SK-N-SH (cell line): ENCODE measurements around the gene ZNF174. TPM values are rescaled to one million over a fixed set of nuclear protein-coding genes. Genes with fewer than 3 reads are reported as not detected.

Source experiments
- CTCF ChIA-PET: fragments of 300-600, 350-600 bp; formaldehyde crosslinking; extraction: SDS; loops from one replicate; lab custom pipeline; 2021; lab: Yijun Ruan, JAX
- POLR2A ChIA-PET: fragments of 350-600 bp; sonication (Branson Sonifier 250); formaldehyde crosslinking; extraction: SDS; loops from one replicate; lab custom pipeline; 2020; ENCODE audit warnings: antibody characterized with exemption, inconsistent platforms; lab: Yijun Ruan, JAX
- DNase-seq: peaks from one replicate; pipeline ENCODE4 v3.0.0; 2012
- H2AFZ ChIP-seq: fragments of 200-600 bp; sonication (generic); 2 replicates; pipeline ENCODE4 v1.8.1; 2016; ENCODE audit warnings: antibody characterized with exemption, mild to moderate bottlenecking, low read depth
- H3F3A ChIP-seq: fragments of 200-600 bp; sonication (generic); replicated peaks from 2 replicates; pipeline ENCODE3; 2016; ENCODE audit warnings: antibody characterized with exemption, mild to moderate bottlenecking; ENCODE audit not compliant: insufficient read depth
- H3K27ac ChIP-seq, 2 experiments: fragments of 200-500 bp in 1 of 2; fragments of 200-600 bp in 1 of 2; sonication (Bioruptor generic) in 1 of 2; sonication (generic), shearing (Covaris generic) in 1 of 2; 2 replicates each; pipeline versions ENCODE4 v1.5.1 to v1.6.1; 2014 to 2016; ENCODE audit warnings: low read depth in 2 of 2, inconsistent platforms in 1 of 2, low read length in 1 of 2, mild to moderate bottlenecking in 1 of 2, mixed read lengths in 1 of 2
- H3K27me3 ChIP-seq: fragments of 200-600 bp; sonication (generic), shearing (Covaris generic); 2 replicates; pipeline ENCODE4 v1.6.1; 2016; ENCODE audit warnings: mixed run types; ENCODE audit not compliant: insufficient read depth
- H3K36me3 ChIP-seq, 2 experiments: fragments of 200-500 bp in 1 of 2; fragments of 200-600 bp in 1 of 2; sonication (Bioruptor generic) in 1 of 2; sonication (generic) in 1 of 2; replicated peaks in 1 of 2; 2 replicates each; pipeline versions ENCODE3 to v1.5.1; 2014 to 2016; ENCODE audit warnings: low read length in 1 of 2, mild to moderate bottlenecking in 1 of 2; ENCODE audit not compliant: insufficient read depth in 2 of 2, control insufficient read depth in 1 of 2
- H3K4me1 ChIP-seq, 2 experiments: fragments of 200-500 bp in 1 of 2; fragments of 200-600 bp in 1 of 2; sonication (Bioruptor generic) in 1 of 2; sonication (generic), shearing (Covaris generic) in 1 of 2; 2 replicates each; pipeline versions ENCODE4 v1.5.1 to v1.6.1; 2014 to 2016; ENCODE audit warnings: low read depth in 1 of 2, low read length in 1 of 2, mixed run types in 1 of 2; ENCODE audit not compliant: insufficient read depth in 2 of 2, control insufficient read depth in 1 of 2
- H3K4me2 ChIP-seq: fragments of 200-600 bp; sonication (generic), shearing (Covaris generic); 2 replicates; pipeline ENCODE4 v1.6.1; 2017; ENCODE audit warnings: mixed run types
- H3K4me3 ChIP-seq, 2 experiments: fragments of 200-500 bp in 1 of 2; fragments of 200-600 bp in 1 of 2; sonication (Bioruptor generic) in 1 of 2; sonication (generic), shearing (Covaris generic) in 1 of 2; 2 replicates each; pipeline versions ENCODE4 v1.5.1 to v1.8.1; 2014 to 2016; ENCODE audit warnings: low read depth in 2 of 2, inconsistent platforms in 1 of 2, low read length in 1 of 2, mild to moderate bottlenecking in 1 of 2, mixed read lengths in 1 of 2, moderate library complexity in 1 of 2
- H3K79me2 ChIP-seq: fragments of 200-600 bp; sonication (generic); 2 replicates; pipeline ENCODE4 v1.8.1; 2017; ENCODE audit warnings: mild to moderate bottlenecking; ENCODE audit not compliant: insufficient read depth
- H3K9ac ChIP-seq: fragments of 200-600 bp; sonication (generic); 2 replicates; pipeline ENCODE4 v1.6.1; 2017; ENCODE audit warnings: mixed run types
- H3K9me2 ChIP-seq: fragments of 200-600 bp; sonication (generic); 2 replicates; pipeline ENCODE4 v1.6.1; 2017; ENCODE audit warnings: mixed run types
- H3K9me3 ChIP-seq: fragments of 200-600 bp; sonication (generic); 2 replicates; pipeline ENCODE4 v1.6.1; 2017; ENCODE audit warnings: mixed run types, mild to moderate bottlenecking, moderate library complexity
- H4K20me1 ChIP-seq: fragments of 200-600 bp; sonication (generic); 2 replicates; pipeline ENCODE4 v1.6.1; 2017; ENCODE audit warnings: mild to moderate bottlenecking, mixed run types; ENCODE audit not compliant: insufficient read depth
- CTCF ChIP-seq: fragments of 200-600 bp; sonication (generic); IDR thresholded peaks from 2 replicates; pipeline ENCODE4 v1.6.1; 2017; ENCODE audit warnings: antibody characterized with exemption, mild to moderate bottlenecking, moderate library complexity
- ELF1 ChIP-seq: IDR thresholded peaks from 2 replicates; pipeline ENCODE4 v1.4.0; 2012
- FOXJ3 ChIP-seq: sonication (generic); formaldehyde crosslinking; IDR thresholded peaks from 2 replicates; pipeline ENCODE4 v1.5.1; 2020; ENCODE audit warnings: mild to moderate bottlenecking, missing genetic modification reagents
- GATA2 ChIP-seq: sonication (generic); formaldehyde crosslinking; IDR thresholded peaks from 2 replicates; pipeline ENCODE4 v1.5.0; 2020; ENCODE audit warnings: mild to moderate bottlenecking, missing genetic modification reagents
- IRF3 ChIP-seq: fragments of 150-350 bp; IDR thresholded peaks from 2 replicates; pipeline ENCODE4 v1.6.1; 2016; ENCODE audit warnings: mild to moderate bottlenecking, low read depth, low read length
- JUND ChIP-seq: IDR thresholded peaks from 2 replicates; pipeline ENCODE4 v1.4.0; 2012
- MEF2A ChIP-seq: IDR thresholded peaks from 2 replicates; pipeline ENCODE4 v1.4.0; 2012; ENCODE audit warnings: low read depth, borderline replicate concordance
- NRF1 ChIP-seq: IDR thresholded peaks from 2 replicates; pipeline ENCODE4 v1.6.1; 2012; ENCODE audit warnings: low read depth, mild to moderate bottlenecking, low read length
- PBX3 ChIP-seq: IDR thresholded peaks from 2 replicates; pipeline ENCODE4; 2012
- POLR2AphosphoS5 ChIP-seq: IDR thresholded peaks from 2 replicates; pipeline ENCODE4 v1.6.1; 2012; ENCODE audit warnings: low read depth, low read length
- RAD21 ChIP-seq: IDR thresholded peaks from 2 replicates; pipeline ENCODE4 v1.6.1; 2012; ENCODE audit warnings: mild to moderate bottlenecking, low read length
- RCOR1 ChIP-seq: fragments of 150-350 bp; IDR thresholded peaks from 2 replicates; pipeline ENCODE4 v1.6.1; 2017; ENCODE audit warnings: antibody characterized with exemption, low read length
- REST ChIP-seq: IDR thresholded peaks from 2 replicates; pipeline ENCODE4 v1.6.1; 2012; ENCODE audit warnings: mild to moderate bottlenecking, low read depth, low read length, moderate library complexity
- RFX5 ChIP-seq: IDR thresholded peaks from 2 replicates; pipeline ENCODE4 v1.6.1; 2012; ENCODE audit warnings: mild to moderate bottlenecking, improper control_type of control experiment, low read length
- RXRA ChIP-seq: IDR thresholded peaks from 2 replicates; pipeline ENCODE4 v1.4.0; 2012; ENCODE audit warnings: low read depth, mild to moderate bottlenecking, borderline replicate concordance
- SIN3A ChIP-seq: IDR thresholded peaks from 2 replicates; pipeline ENCODE4 v1.6.1; 2012; ENCODE audit warnings: low read depth, mild to moderate bottlenecking, low read length, moderate library complexity, borderline replicate concordance
- TAF1 ChIP-seq: IDR thresholded peaks from 2 replicates; pipeline ENCODE4 v1.6.1; 2012; ENCODE audit warnings: low read depth, mild to moderate bottlenecking, low read length, moderate library complexity, borderline replicate concordance
- TCF12 ChIP-seq: IDR thresholded peaks from 2 replicates; pipeline ENCODE4 v1.4.0; 2012
- USF2 ChIP-seq: fragments of 150-350 bp; IDR thresholded peaks from 2 replicates; pipeline ENCODE4 v1.6.1; 2017; ENCODE audit warnings: antibody characterized with exemption, low read length, low read depth, borderline replicate concordance
- YY1 ChIP-seq: IDR thresholded peaks from 2 replicates; pipeline ENCODE4 v1.4.0; 2012; ENCODE audit warnings: low read depth, mild to moderate bottlenecking
- ZBTB33 ChIP-seq: IDR thresholded peaks from 2 replicates; pipeline ENCODE4 v1.4.0; 2012; ENCODE audit warnings: low read depth, borderline replicate concordance
- WGBS: methylation state at CpG from one replicate; pipeline ENCODE4 v1.1.6; 2017; ENCODE audit warnings: low lambda C conversion rate; 5-methylcytosine and 5-hydroxymethylcytosine counted together
- polyA plus RNA-seq, 3 experiments: library from polyadenylated mRNA; depleted of rRNA; stranded (reverse); fragments of >200 nt; gene quantifications; 2 replicates each; pipeline ENCODE4 v1.2.3, GENCODE V29; 2012

Gene ZNF174
- polyA plus RNA-seq, 1 of the 3 experiments (the other 2 are of a cell fraction), result 10.5 TPM

GRCh38 chr16:3457434-3458252 lies 56.6 kb downstream of the ZNF174 start:
- WGBS, result 7% methylated on average over 16 of the region's 83 CpGs
- H3K4me1 ChIP-seq, result peaks cover 17 to 19% of the 10 kb centered on the region in 2 experiments; a peak in 3 of 4 replicates
- H3K27me3 ChIP-seq, result no peaks in the 10 kb centered on the region
- ChIA-PET CTCF (interaction anchor here (0.5 to 1.0 kb wide), 7 partner anchors 13 to 426 kb away, joined by 3 to 6 read pairs (median 3); partner anchors contain the start of gene CLUAP1), POLR2A (interaction anchor here (0.6 to 2.0 kb wide), 7 partner anchors 9 to 987 kb away, joined by 3 to 14 read pairs (median 5); partner anchors contain the start of genes NAA60, ZNF174, ZNF263 and ZNF597)
- H3F3A ChIP-seq, result no peaks in the 10 kb centered on the region
- H3K9me2 ChIP-seq, result no peaks in the 10 kb centered on the region
- H3K9me3 ChIP-seq, result no peaks in the 10 kb centered on the region
- H3K4me3 ChIP-seq, result peak overlapping the region; percentile 69 to 81
- peak overlapping the region; percentile 73 for H2AFZ ChIP-seq
- peak overlapping the region; percentile 85 for H3K4me2 ChIP-seq
- DNase-seq, result peak; percentile 100
- no peaks in the 10 kb centered on the region for H3K36me3 ChIP-seq
- peaks cover 45% of the 10 kb centered on the region for H3K79me2 ChIP-seq
- peak overlapping the region; percentile 90 for H3K9ac ChIP-seq
- peaks cover 34% of the 10 kb centered on the region for H4K20me1 ChIP-seq
- peak overlapping the region; percentile 79 to 94 for H3K27ac ChIP-seq
- TF ChIP-seq POLR2AphosphoS5 (peak; percentile 85), TCF12 (peak; percentile 2; the same call in 1 of the 2 replicates), TAF1 (peak; percentile 80), ZBTB33 (peak; percentile 94), JUND (no peak), SIN3A (peak; percentile 30; the same call in 1 of the 2 replicates), GATA2 (CRISPR knock-in tag) (no peak), USF2 (peak; percentile 81), REST (no peak), YY1 (peak; percentile 97), FOXJ3 (CRISPR knock-in tag) (no peak), RXRA (no peak), RAD21 (peak; percentile 46), CTCF (peak; percentile 41), IRF3 (no peak), ELF1 (peak; percentile 87), NRF1 (no peak), MEF2A (no peak), RCOR1 (peak; percentile 51; the same call in 1 of the 2 replicates), PBX3 (peak; percentile 26; the same call in 1 of the 2 replicates), RFX5 (no peak)
